Gastroesophageal sphincter (tissue), 3 donors: ENCODE results near the gene TCEAL1.

Source experiments
- CTCF ChIP-seq, 4 experiments: fragments of 200-600 bp in 2 of 4; fragments of 450-650 bp in 2 of 4; sonication (generic) in 1 of 4; IDR thresholded peaks; one replicate each; pipeline ENCODE4 v1.5.1; 2017 to 2019; ENCODE audit warnings: antibody characterized with exemption in 4 of 4, mild to moderate bottlenecking in 2 of 4, moderate library complexity in 2 of 4
- POLR2A ChIP-seq, 2 donors: fragments of 450-650 bp; IDR thresholded peaks; one replicate each; pipeline ENCODE4 v1.6.1; 2017; ENCODE audit warnings: antibody characterized with exemption in 2 of 2, mild to moderate bottlenecking in 2 of 2, moderate library complexity in 1 of 2

- TF ChIP-seq CTCF (IDR thresholded peaks at IDR 0.05) (no peak), POLR2A (IDR thresholded peaks at IDR 0.05) (no peak)
Observed at GRCh38 chrX:103586314-103586646, 42.5 kb upstream of the TCEAL1 start.
